Neural progenitor cell (in vitro differentiated cells): Measurements from ENCODE around the gene SGTA.

Source experiments
- CTCF ChIP-seq: fragments of 200-600 bp; sonication (generic); IDR thresholded peaks from 2 replicates; pipeline ENCODE4 v1.5.1; 2017; ENCODE audit warnings: antibody characterized with exemption, mild to moderate bottlenecking
- EZH2 ChIP-seq: fragments of 200-600 bp; sonication (generic); IDR thresholded peaks from 2 replicates; pipeline ENCODE4 v1.6.1; 2017; ENCODE audit warnings: antibody characterized with exemption, mild to moderate bottlenecking, moderate library complexity
- EZH2phosphoT487 ChIP-seq: fragments of 200-600 bp; sonication (generic); IDR thresholded peaks from 2 replicates; pipeline ENCODE4 v1.6.1; 2017; ENCODE audit warnings: antibody characterized with exemption

GRCh38 chr19:2808129-2808941 is 25.3 kb upstream of the SGTA start:
- TF ChIP-seq CTCF: no peak
- no peak for TF ChIP-seq EZH2
- TF ChIP-seq EZH2phosphoT487: no peak
